DMS79 (cell line): ENCODE data around the gene TOB1.

Experiments used
- DNase-seq: peaks from one replicate; lab custom pipeline; 2025; lab: John Stamatoyannopoulos, UW

TOB1 gene

GRCh38 chr17:50845240-50846147 lies 20.7 kb downstream of the TOB1 start:
- no peak for DNase-seq

GRCh38 chr17:50844117-50844700 lies 21.9 kb downstream of the TOB1 start:
- no peak for DNase-seq

GRCh38 chr17:50843150-50843905 lies 22.8 kb downstream of the TOB1 start:
- DNase-seq = no peak

- DNase-seq = no peak
Measured at GRCh38 chr17:50842506-50843149, 23.5 kb downstream of the TOB1 start.

- peak; percentile 43 for DNase-seq
Measured at GRCh38 chr17:50841949-50842354, 24.2 kb downstream of the TOB1 start.

GRCh38 chr17:50841277-50841948 lies 24.7 kb downstream of the TOB1 start:
- DNase-seq = no peak

- DNase-seq = no peak
Measured at GRCh38 chr17:50840311-50840851, 25.8 kb downstream of the TOB1 start.

- DNase-seq = no peak
Measured at GRCh38 chr17:50839591-50840310, 26.4 kb downstream of the TOB1 start.

GRCh38 chr17:50837980-50838954 lies 27.9 kb downstream of the TOB1 start:
- no peak for DNase-seq

- DNase-seq = no peak
Measured at GRCh38 chr17:50837286-50837979, 28.7 kb downstream of the TOB1 start.

GRCh38 chr17:50836826-50837225 lies 29.3 kb downstream of the TOB1 start:
- no peak for DNase-seq

GRCh38 chr17:50835301-50836234 lies 30.6 kb downstream of the TOB1 start, which contains the start of gene WFIKKN2:
Gene WFIKKN2, plus strand, starts transcription at chr17:50835586. Its CDS starts 352 bp downstream, at chr17:50835938.
- DNase-seq = no peak

- DNase-seq = peak; percentile 42
Measured at GRCh38 chr17:50834429-50835300, 31.5 kb downstream of the TOB1 start.

- DNase-seq = no peak
Measured at GRCh38 chr17:50833510-50834428, 32.4 kb downstream of the TOB1 start.

GRCh38 chr17:50832864-50833381 lies 33.2 kb downstream of the TOB1 start:
- DNase-seq = no peak
